Measurements from ENCODE around the gene PPM1H. TPM values are rescaled to one million over a fixed set of nuclear protein-coding genes. Genes with fewer than 3 reads are reported as not detected.
"Not testable (repeated sequence)": the region's sequence is repeated elsewhere in the genome, so short reads cannot be mapped to it uniquely, and the experiment has no call there.

PPM1H gene
- total RNA-seq, 8 experiments from 2014 or later, result 0.56 to 13.7 (median 7.0) TPM

DNA sequence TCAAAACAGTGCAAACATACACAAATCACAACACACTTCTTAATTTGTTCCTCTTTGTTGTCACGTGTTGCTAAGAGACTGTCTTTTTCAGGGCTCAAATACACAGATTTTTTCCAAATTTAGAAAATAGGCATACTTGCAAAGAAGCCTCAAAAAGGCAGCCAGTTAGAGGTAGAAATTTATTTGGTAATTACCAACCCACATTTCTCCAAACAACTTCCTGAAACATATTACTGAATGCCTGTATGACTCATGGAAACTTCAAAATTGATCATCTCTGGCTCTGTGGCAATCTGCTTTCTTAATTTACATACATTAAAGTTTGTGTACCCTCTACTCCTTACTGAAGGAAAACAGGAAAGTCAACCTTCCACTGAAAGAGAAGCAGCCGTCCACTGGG is 36.4 kb downstream of the PPM1H start:
- no peak overlapping the region for H3K27ac ChIP-seq
- no peaks in the 10 kb centered on the region for H3K4me1 ChIP-seq (replicated peaks in 1 of 2)
- WGBS, 10 experiments, result 13 to 100% (median 84%) methylated on average over 1 to 2 of the region's 2 CpGs; no CpG with 5 or more reads in 2 of the 10 experiments
- no peak overlapping the region for H3K4me3 ChIP-seq
- in situ Hi-C loops (cut with MboI; ENCODE audit: low pct_unique_long_range_greater_than_20kb in 2 of 9, low sequenced_read_pairs in 9 of 9, unreplicated experiment in 9 of 9), result no loop called here
- ATAC-seq (replicated peaks in 6 of 8), result peak in 1 of 8 experiments; percentile 27

DNA sequence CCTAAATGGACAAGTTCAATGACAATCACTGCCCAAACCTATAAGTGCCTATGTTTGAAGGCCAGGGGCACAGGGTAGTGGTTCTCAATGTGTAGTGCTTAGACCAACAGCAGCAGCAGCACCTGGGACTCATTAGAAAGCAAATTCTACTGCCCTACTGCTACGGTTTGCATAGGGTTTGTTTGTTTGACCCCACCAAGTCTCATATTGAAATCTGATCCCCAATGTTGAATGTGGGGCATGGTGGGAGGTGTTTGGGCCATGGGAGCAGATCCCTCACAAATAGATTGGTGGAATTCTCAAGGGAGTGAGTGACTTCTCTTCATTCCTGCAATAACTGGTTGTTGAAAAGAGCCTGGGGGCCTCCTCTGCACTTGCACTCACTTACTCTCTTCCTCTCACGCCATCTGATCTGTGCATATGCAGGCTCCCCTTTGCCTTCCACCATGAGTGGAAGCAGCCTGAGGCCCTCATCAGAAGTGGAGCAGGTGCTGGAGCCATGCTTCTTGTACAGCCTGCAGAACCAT is 39.5 kb downstream of the PPM1H start:
- Histone ChIP-seq H3K27ac (no peak overlapping the region), H3K4me3 (no peak overlapping the region), H3K4me1 (replicated peaks in 1 of 2) (no peaks in the 10 kb centered on the region)
- 14 to 100% (median 50%) methylated on average over 1 to 2 of the region's 2 CpGs; no CpG with 5 or more reads in 4 of the 10 experiments for WGBS, 10 experiments
- in situ Hi-C loops (cut with MboI; ENCODE audit: low pct_unique_long_range_greater_than_20kb in 2 of 9, low sequenced_read_pairs in 9 of 9, unreplicated experiment in 9 of 9), result no loop called here
- peak in 1 of 8 experiments; percentile 54 for ATAC-seq (replicated peaks in 6 of 8)

DNA sequence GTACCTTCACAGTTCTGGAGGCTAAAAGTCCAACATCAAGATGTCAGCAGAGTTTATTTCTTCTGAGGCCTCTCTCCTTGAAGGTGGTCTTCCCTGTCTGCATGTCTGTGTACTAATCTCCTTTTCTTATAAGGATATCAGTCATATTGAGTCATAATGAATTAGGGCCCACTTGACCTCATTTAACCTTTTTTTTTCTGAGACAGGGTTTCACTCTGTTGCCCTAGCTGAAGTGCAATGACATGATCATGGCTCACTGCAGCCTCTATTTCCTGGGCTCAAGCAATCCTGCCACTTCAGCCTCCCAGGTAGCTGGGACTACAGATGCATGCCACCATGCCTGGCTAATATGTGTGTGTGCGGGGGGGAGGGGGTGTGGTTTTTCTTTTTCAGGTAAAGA is 41.7 kb downstream of the PPM1H start:
- WGBS, 10 experiments, result 57 to 100% methylated on average over 1 of the region's 1 CpG; no CpG with 5 or more reads in 8 of the 10 experiments
- Histone ChIP-seq H3K27ac (no peak overlapping the region), H3K4me3 (no peak overlapping the region), H3K4me1 (replicated peaks in 1 of 2) (no peaks in the 10 kb centered on the region)
- in situ Hi-C loops (cut with MboI; ENCODE audit: low pct_unique_long_range_greater_than_20kb in 2 of 9, low sequenced_read_pairs in 9 of 9, unreplicated experiment in 9 of 9), result no loop called here
- ATAC-seq (replicated peaks in 6 of 8), result no peak

DNA sequence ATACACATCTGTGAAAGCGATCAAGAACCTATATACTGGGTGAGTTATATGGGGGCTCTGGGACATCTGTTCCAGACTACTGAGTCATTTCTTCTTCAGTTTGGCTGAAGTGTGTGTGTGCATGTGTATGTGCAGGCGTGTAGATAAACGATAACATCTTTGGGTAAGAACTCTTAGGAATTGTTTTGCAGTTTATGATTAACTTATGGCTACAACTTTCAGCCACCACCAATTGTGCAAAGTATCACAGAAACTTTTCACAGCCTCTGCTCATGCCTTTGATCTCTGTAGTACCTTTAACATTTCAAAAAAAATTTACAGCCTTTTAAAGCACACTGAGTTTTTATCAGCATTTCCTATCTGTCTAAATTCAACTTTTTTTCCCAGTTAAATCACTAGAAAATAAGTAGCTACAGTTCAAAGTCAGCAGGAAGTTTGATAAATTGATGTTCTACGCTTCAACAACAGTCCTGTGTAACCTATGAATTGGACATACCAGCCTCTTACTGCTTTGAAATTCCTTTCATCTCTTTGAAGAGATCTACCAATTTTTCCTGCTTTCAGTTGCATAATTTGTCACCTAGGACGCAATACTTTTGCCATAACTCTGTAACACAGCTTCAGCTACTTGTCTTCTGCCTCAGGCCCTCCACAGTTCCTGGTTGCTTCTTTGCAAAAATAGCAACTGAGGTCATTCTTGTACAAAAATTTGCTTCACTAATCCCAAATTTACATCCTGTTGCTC is 43.0 kb downstream of the PPM1H start:
- H3K27ac ChIP-seq, result no peak overlapping the region
- peak in 3 of 8 experiments; percentile 37 to 68 (median 48) for ATAC-seq (replicated peaks in 6 of 8)
- 21 to 79% (median 51%) methylated on average over 2 to 5 of the region's 5 CpGs; no CpG with 5 or more reads in 1 of the 10 experiments for WGBS, 10 experiments
- no peaks in the 10 kb centered on the region for H3K4me1 ChIP-seq (replicated peaks in 1 of 2)
- in situ Hi-C loops (cut with MboI; ENCODE audit: low pct_unique_long_range_greater_than_20kb in 2 of 9, low sequenced_read_pairs in 9 of 9, unreplicated experiment in 9 of 9), result no loop called here
- H3K4me3 ChIP-seq, result no peak overlapping the region

DNA sequence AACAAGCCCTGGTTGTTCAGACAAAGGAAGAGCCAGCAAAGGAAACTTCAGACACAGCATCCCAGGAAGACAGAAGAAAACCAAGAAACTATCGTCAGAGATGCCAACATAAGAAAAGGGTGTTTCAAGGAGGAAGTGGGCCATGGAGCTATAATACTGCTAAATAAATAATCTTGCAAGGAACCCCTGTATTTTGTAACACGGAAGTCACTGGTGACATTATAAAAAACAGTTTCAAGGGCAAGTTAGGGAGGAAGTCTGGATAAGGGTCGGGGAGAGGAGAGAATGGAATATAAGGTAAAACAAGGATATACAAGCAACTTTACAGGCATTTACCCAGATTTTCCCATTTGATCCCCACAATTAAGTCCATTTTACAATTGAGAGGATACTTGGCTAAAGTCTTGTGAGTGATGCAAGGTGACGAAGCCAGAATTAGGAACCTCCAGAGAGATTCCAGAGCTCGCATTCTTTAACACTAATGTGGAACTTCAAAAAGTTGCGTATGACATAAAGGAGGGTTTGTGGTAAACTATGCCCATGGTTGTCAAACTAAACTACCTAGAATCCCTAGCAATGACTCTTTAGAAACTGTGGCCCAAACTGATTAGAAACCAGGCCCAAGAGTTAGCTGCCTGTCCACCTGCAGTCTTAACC is 46.4 kb downstream of the PPM1H start:
- in situ Hi-C loops (cut with MboI; ENCODE audit: low pct_unique_long_range_greater_than_20kb in 2 of 9, low sequenced_read_pairs in 9 of 9, unreplicated experiment in 9 of 9), result no loop called here
- H3K4me3 ChIP-seq, result no peak overlapping the region
- WGBS, 10 experiments, result 45 to 100% (median 89%) methylated on average over 1 to 6 of the region's 6 CpGs
- ATAC-seq (replicated peaks in 6 of 8), result no peak
- no peaks in the 10 kb centered on the region for H3K4me1 ChIP-seq (replicated peaks in 1 of 2)
- no peak overlapping the region for H3K27ac ChIP-seq

DNA sequence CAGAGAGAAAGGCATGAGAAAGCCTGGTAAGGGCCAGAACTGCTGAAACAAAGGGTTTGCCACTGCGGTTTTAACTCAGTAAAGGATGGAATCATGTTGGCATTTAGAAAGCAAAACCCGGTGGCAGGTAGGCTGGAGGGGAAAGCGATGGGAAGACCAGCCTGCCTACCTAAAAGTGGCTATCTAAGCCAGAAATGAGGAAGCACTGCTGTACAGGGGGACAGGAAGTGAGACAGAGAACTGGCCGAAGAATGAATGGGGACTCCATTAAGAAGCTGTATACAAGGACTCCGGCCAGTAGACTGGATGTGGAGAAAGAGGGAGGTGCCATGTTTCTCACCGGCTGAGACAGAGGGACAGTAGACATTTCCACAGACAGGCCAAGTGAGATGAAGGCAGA is 48.2 kb downstream of the PPM1H start:
- Histone ChIP-seq H3K4me1 (replicated peaks in 1 of 2) (no peaks in the 10 kb centered on the region), H3K4me3 (no peak overlapping the region), H3K27ac (no peak overlapping the region)
- in situ Hi-C loops (cut with MboI; ENCODE audit: low pct_unique_long_range_greater_than_20kb in 2 of 9, low sequenced_read_pairs in 9 of 9, unreplicated experiment in 9 of 9), result no loop called here
- ATAC-seq (replicated peaks in 6 of 8), result no peak
- 64 to 97% (median 86%) methylated on average over 1 to 6 of the region's 6 CpGs; no CpG with 5 or more reads in 1 of the 10 experiments for WGBS, 10 experiments

DNA sequence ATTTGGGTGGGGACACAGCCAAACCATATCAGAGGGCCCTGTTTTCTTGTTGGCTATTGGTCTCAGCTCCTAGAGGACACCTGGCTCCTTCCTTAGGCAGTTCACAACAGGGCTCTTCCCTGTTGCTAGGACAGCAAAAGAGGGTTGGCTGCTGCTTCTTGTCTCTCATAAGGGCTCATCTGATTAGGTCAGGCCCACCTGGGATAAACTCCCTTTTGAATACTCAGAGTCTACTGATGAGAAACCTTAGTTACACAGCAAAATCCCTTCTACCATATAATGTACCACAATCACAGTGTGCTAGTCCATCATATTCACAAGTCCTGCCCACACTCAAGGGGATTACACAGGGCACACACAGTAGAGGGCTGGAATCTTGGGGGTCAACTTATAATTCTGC is 49.7 kb downstream of the PPM1H start:
- in situ Hi-C loops (cut with MboI; ENCODE audit: low pct_unique_long_range_greater_than_20kb in 2 of 9, low sequenced_read_pairs in 9 of 9, unreplicated experiment in 9 of 9), result no loop called here
- H3K4me1 ChIP-seq (replicated peaks in 1 of 2), result no peaks in the 10 kb centered on the region
- H3K27ac ChIP-seq, result no peak overlapping the region
- no peak overlapping the region for H3K4me3 ChIP-seq
- ATAC-seq (replicated peaks in 6 of 8), result no peak

DNA sequence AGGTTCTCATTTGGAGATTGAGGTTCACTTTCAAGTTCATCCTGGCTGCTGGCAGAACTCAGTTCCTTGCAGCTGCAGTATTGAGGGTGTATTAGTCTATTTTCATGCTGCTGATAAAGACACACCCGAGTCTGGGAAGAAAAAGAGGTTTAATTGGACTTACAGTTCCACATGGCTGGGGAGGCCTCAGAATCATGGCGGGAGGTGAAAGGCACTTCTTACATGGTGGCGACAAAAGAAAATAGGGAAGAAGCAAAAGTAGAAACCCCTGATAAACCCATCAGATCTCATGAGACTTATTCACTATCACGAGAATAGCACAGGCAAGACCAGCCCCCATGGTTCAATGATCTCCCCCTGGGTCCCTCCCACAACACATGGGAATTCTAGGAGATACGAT is 50.1 kb downstream of the PPM1H start:
- H3K4me1 ChIP-seq (replicated peaks in 1 of 2); ATAC-seq (replicated peaks in 6 of 8); H3K4me3 ChIP-seq; in situ Hi-C loops (cut with MboI; ENCODE audit: low pct_unique_long_range_greater_than_20kb in 2 of 9, low sequenced_read_pairs in 9 of 9, unreplicated experiment in 9 of 9); H3K27ac ChIP-seq: not testable (repeated sequence)
- WGBS, 10 experiments, result 0 to 92% (median 48%) methylated on average over 1 to 4 of the region's 5 CpGs; no CpG with 5 or more reads in 4 of the 10 experiments

DNA sequence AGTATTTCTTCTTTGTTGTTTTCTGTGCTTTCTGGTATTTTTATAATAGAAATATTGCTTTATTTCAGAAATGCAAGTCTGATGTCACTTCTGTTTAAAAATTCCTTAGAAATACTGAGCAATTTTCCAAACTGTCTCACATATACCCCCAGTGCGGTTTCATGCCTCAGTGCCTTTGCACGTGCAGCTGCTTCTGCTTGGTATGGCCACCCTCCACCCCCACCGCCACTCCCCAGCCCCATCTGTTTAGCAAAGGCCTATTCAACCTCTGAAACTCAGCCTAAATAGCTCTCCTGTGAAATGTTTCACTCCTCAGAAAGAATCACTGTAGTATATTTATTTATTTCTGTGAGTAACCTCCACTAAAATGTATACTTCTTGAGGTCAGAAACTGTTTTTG is 52.3 kb downstream of the PPM1H start:
- Histone ChIP-seq H3K4me3 (no peak overlapping the region), H3K27ac (no peak overlapping the region), H3K4me1 (replicated peaks in 1 of 2) (no peaks in the 10 kb centered on the region)
- in situ Hi-C loops (cut with MboI; ENCODE audit: low pct_unique_long_range_greater_than_20kb in 2 of 9, low sequenced_read_pairs in 9 of 9, unreplicated experiment in 9 of 9), result no loop called here
- ATAC-seq (replicated peaks in 6 of 8), result no peak
- WGBS, 10 experiments, result 40 to 100% (median 50%) methylated on average over 1 to 2 of the region's 3 CpGs; no CpG with 5 or more reads in 6 of the 10 experiments

DNA sequence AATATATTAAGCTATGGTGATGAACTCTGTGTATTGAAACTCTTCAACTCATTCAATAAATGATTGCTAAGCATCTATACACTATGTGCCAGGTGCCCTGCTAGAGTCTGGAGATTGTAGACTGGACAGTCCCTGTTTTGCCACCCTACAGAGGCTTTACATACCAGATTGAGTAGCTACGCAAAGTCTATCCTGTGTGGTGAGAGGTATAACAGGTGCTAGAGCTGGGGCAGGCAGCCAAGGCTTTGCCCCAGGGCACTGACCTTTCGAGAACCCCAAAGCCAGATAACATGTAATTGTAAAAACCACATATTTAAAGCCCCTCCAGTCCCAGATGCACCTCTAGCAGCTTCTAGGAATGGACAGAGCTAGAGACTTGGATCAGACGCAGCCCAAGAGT is 52.8 kb downstream of the PPM1H start:
- in situ Hi-C loops (cut with MboI; ENCODE audit: low pct_unique_long_range_greater_than_20kb in 2 of 9, low sequenced_read_pairs in 9 of 9, unreplicated experiment in 9 of 9), result no loop called here
- no peaks in the 10 kb centered on the region for H3K4me1 ChIP-seq (replicated peaks in 1 of 2)
- no peak for ATAC-seq (replicated peaks in 6 of 8)
- WGBS, 10 experiments, result 0 to 100% (median 39%) methylated on average over 1 to 2 of the region's 3 CpGs; no CpG with 5 or more reads in 6 of the 10 experiments
- H3K27ac ChIP-seq, result no peak overlapping the region
- H3K4me3 ChIP-seq, result no peak overlapping the region

DNA sequence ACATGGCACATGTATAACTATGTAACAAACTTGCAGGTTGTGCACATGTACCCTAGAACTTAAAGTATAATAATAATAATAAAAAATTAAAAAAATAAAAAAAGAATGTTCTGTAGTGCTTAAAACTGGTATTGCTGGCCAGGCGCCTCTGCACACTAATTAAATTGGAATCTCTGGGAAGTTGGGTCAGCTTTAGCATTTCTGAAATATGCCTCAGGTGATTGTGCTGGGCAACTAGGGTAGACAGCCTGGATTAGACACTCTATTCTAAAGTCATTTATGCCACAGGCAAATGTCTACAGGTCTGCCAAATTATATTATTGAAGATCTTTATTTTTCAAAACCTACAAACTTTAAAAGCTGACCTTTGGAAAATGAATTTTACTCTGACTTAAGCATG is 55.3 kb downstream of the PPM1H start:
- WGBS, 10 experiments, result 0 to 100% (median 80%) methylated on average over 1 of the region's 1 CpG
- in situ Hi-C loops (cut with MboI; ENCODE audit: low pct_unique_long_range_greater_than_20kb in 2 of 9, low sequenced_read_pairs in 9 of 9, unreplicated experiment in 9 of 9), result no loop called here
- H3K4me1 ChIP-seq (replicated peaks in 1 of 2), result no peaks in the 10 kb centered on the region
- ATAC-seq (replicated peaks in 6 of 8), result peak in 1 of 8 experiments; percentile 27
- H3K4me3 ChIP-seq, result no peak overlapping the region
- H3K27ac ChIP-seq, result no peak overlapping the region

DNA sequence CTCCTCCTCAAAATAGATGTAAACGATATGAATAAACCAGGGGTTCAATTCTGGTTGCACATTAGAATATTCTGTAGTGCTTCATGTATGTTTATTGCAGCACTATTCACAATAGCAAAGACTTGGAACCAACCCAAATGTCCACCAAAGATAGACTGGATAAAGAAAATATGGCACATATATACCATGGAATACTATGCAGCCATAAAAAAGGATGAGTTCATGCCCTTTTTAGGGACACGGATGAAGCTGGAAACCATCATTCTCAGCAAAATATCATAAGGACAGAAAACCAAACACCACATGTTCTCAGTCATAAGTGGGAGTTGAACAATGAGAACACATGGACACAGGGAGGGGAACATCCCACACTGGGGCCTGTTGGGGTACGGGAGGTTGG is 55.7 kb downstream of the PPM1H start:
- H3K4me1 ChIP-seq (replicated peaks in 1 of 2); H3K4me3 ChIP-seq; in situ Hi-C loops (cut with MboI; ENCODE audit: low pct_unique_long_range_greater_than_20kb in 2 of 9, low sequenced_read_pairs in 9 of 9, unreplicated experiment in 9 of 9); ATAC-seq (replicated peaks in 6 of 8); H3K27ac ChIP-seq: not testable (repeated sequence)
- WGBS, 10 experiments, result 0 to 100% (median 100%) methylated on average over 1 to 2 of the region's 3 CpGs; no CpG with 5 or more reads in 1 of the 10 experiments

DNA sequence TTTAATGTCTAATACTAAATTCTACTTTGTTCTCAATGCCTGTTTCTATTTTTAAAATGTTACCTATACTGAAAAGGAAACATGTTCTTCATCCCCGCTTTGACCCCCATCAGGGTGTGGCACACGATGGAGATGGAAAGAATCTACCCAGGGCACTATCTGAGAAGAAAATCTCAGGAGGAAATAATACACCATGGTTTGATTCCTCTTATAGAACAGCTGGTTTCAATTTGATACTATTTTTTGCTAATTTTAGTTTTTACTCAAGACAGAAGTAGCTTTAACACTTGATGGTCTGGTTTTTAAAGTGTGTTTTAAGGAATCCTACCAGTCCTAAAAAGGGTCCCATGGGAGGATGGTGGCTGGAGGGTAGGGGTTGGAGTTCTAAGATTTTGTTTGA is 56.7 kb downstream of the PPM1H start:
- in situ Hi-C loops (cut with MboI; ENCODE audit: low pct_unique_long_range_greater_than_20kb in 2 of 9, low sequenced_read_pairs in 9 of 9, unreplicated experiment in 9 of 9), result no loop called here
- no peak overlapping the region for H3K27ac ChIP-seq
- WGBS, 10 experiments, result 0 to 100% (median 94%) methylated on average over 1 to 2 of the region's 2 CpGs; no CpG with 5 or more reads in 3 of the 10 experiments
- no peak for ATAC-seq (replicated peaks in 6 of 8)
- H3K4me3 ChIP-seq, result no peak overlapping the region
- no peaks in the 10 kb centered on the region for H3K4me1 ChIP-seq (replicated peaks in 1 of 2)

Measured in motor neuron (in vitro differentiated cells).